A673 (cell line): Measurements from ENCODE around the gene EPC1. TPM values are rescaled to one million over a fixed set of nuclear protein-coding genes. Genes with fewer than 3 reads are reported as not detected.

Source experiments
- BruUV-seq: library from RNA; stranded (reverse); fragments of 400-500 nt; replicated peaks from 2 replicates; lab custom pipeline; 2021; lab: Mats Ljungman, UMichigan
- CTCF ChIA-PET: fragments of 300-600 bp; sonication (Branson Sonifier 250); formaldehyde crosslinking; loops from one replicate; lab custom pipeline; 2022; ENCODE audit warnings: antibody characterized with exemption; lab: Charles Lee
- POLR2A ChIA-PET: fragments of 300-600 bp; sonication (Branson Sonifier 250); formaldehyde crosslinking; loops from one replicate; lab custom pipeline; 2022; ENCODE audit warnings: antibody characterized with exemption; ENCODE audit not compliant: low non-redundant PET; lab: Charles Lee
- DNase-seq: peaks from one replicate; pipeline ENCODE4 v3.0.0-alpha.2; 2015; ENCODE audit warnings: low spot score
- H3K27ac ChIP-seq: fragments of 200-600 bp; sonication (generic); 2 replicates; pipeline ENCODE4 v1.5.1; 2016; ENCODE audit warnings: mixed run types, low read depth, mild to moderate bottlenecking, mixed read lengths, antibody characterized with exemption, low read length; ENCODE audit not compliant: poor library complexity, severe bottlenecking
- H3K27me3 ChIP-seq: fragments of 200-600 bp; sonication (generic); replicated peaks from 2 replicates; pipeline ENCODE4 v1.6.1; 2017; ENCODE audit warnings: mixed run types, low read depth, mild to moderate bottlenecking, mixed read lengths, antibody characterized with exemption, low read length; ENCODE audit not compliant: insufficient read depth, poor library complexity
- H3K36me3 ChIP-seq: fragments of 200-600 bp; sonication (generic); 2 replicates; pipeline ENCODE4 v1.6.1; 2016; ENCODE audit warnings: mixed run types, mild to moderate bottlenecking, mixed read lengths, antibody characterized with exemption, low read length; ENCODE audit not compliant: insufficient read depth, poor library complexity, severe bottlenecking
- H3K4me1 ChIP-seq: fragments of 200-600 bp; sonication (generic); 2 replicates; pipeline ENCODE4 v1.6.1; 2017; ENCODE audit warnings: mixed run types, mild to moderate bottlenecking, mixed read lengths, antibody characterized with exemption, low read length; ENCODE audit not compliant: insufficient read depth, poor library complexity, severe bottlenecking
- H3K4me3 ChIP-seq: fragments of 200-600 bp; sonication (generic); 2 replicates; pipeline ENCODE4 v1.5.1; 2016; ENCODE audit warnings: low read depth, mixed run types, mild to moderate bottlenecking, mixed read lengths, low read length; ENCODE audit not compliant: poor library complexity, severe bottlenecking
- H3K9me3 ChIP-seq: fragments of 200-600 bp; sonication (generic); 2 replicates; pipeline ENCODE4 v1.6.1; 2016; ENCODE audit warnings: mixed run types, low read depth, mild to moderate bottlenecking, mixed read lengths, antibody characterized with exemption, low read length; ENCODE audit not compliant: poor library complexity, severe bottlenecking
- CTCF ChIP-seq: fragments of 300-800, 200-600 bp; sonication (generic); conservative IDR thresholded peaks from 2 replicates; pipeline ENCODE4 v1.5.1; 2017; ENCODE audit warnings: low read depth, mild to moderate bottlenecking, antibody characterized with exemption, low read length, moderate library complexity, mixed read lengths
- EZH2 ChIP-seq: fragments of 200-600 bp; sonication (generic); IDR thresholded peaks from 2 replicates; pipeline ENCODE4 v1.6.1; 2017; ENCODE audit warnings: borderline replicate concordance, low read depth, mild to moderate bottlenecking, mixed read lengths, antibody characterized with exemption, low read length; ENCODE audit not compliant: poor library complexity, severe bottlenecking
- intact Hi-C: fragments of 100-400 bp; cut with micrococcal nuclease; formaldehyde crosslinking; loops from one replicate; pipeline ENCODE4 v1.10.0; 2022; ENCODE audit not compliant: unreplicated experiment
- total RNA-seq: library from RNA; stranded (reverse); gene quantifications from 2 replicates; pipeline ENCODE4 v1.2.3, GENCODE V29; 2021

The EPC1 gene
- total RNA-seq, 1 experiment from 2014 or later, result 75.8 TPM

DNA sequence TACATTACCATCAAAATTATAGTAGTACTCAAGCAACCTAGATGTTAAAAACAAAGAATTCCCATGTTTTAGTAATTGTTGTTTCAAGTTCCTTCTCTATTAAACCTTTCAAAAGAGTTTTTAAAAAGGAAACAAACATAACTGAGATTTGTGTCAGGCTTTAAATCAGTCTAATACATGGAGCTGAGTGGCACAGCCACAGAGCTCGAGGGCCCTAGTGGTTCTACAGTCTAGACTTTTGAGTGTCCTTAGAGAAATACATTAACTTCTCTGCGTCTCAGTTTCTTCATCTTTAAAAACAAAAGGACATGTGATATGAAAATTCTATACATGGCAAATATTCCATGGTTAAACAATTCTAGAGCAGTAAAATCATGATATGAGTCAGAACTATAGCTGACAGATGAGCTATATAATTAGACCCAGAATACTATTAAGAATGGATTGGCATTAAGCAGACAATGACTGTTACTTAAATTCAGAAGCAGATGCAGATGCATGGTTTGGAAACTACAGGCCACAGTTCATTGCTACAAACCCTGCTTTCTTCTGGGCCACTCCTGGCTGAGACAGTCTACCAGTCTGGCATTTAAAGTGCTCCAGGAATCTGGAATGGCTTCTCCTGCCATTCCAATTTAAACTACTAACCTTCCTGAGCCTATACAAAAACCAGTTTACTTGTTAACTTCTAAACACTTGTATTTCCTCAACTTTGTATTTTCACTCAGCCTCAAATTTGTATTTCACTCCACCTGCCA lies 77.4 kb downstream of the EPC1 start:
- DNase-seq, result no peak
- TF ChIP-seq EZH2, result no peak
- no peak for TF ChIP-seq CTCF
- Histone ChIP-seq H3K27ac (peak overlapping the region; percentile 4), H3K27me3 (no peaks in the 10 kb centered on the region), H3K4me3 (no peak overlapping the region), H3K4me1 (no peaks in the 10 kb centered on the region), H3K9me3 (no peaks in the 10 kb centered on the region), H3K36me3 (peaks cover 77% of the 10 kb centered on the region)
- ChIA-PET POLR2A (interaction anchor here (0.5 kb wide), 1 partner anchor 716 kb away, joined by 12 read pairs; no protein-coding TSS in a partner anchor), CTCF (no interaction called here)
- no TSS peak for BruUV-seq
- intact Hi-C loops, result no loop called here

DNA sequence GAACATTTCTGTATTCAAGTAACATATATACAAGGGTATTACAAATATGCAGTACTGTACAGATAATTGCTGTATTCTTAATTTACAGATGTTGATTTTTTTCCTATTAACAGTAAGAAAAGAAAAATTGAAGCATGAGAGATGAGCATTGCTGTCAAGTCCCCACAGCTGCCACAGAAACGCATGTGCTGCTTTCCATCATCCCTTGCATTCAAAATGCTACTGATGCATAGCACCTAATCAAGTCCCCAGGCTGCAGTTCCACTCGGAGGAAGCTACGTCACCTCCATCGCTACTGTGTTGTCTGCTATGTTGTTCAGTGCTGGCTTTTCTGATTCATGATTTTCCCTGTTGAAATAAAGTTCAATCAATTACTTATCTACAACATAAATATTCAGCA lies 78.2 kb downstream of the EPC1 start:
- ChIA-PET CTCF (no interaction called here), POLR2A (no interaction called here)
- DNase-seq, result no peak
- intact Hi-C loops, result no loop called here
- no TSS peak for BruUV-seq
- Histone ChIP-seq H3K4me3 (no peak overlapping the region), H3K36me3 (peaks cover 70% of the 10 kb centered on the region), H3K27me3 (no peaks in the 10 kb centered on the region), H3K9me3 (no peaks in the 10 kb centered on the region), H3K27ac (no peak overlapping the region), H3K4me1 (no peaks in the 10 kb centered on the region)
- TF ChIP-seq CTCF (no peak), EZH2 (no peak)

GRCh38 chr10:32266979-32267378 lies 80.0 kb downstream of the EPC1 start:
- no TSS peak for BruUV-seq
- no peaks in the 10 kb centered on the region for H3K9me3 ChIP-seq
- POLR2A ChIA-PET, result no interaction called here
- intact Hi-C loops, result no loop called here
- H3K4me1 ChIP-seq, result no peaks in the 10 kb centered on the region
- TF ChIP-seq CTCF, result no peak
- TF ChIP-seq EZH2, result no peak
- DNase-seq, result no peak
- H3K27me3 ChIP-seq, result no peaks in the 10 kb centered on the region
- no peak overlapping the region for H3K4me3 ChIP-seq
- H3K36me3 ChIP-seq, result peaks cover 52% of the 10 kb centered on the region
- peak overlapping the region; percentile 11 for H3K27ac ChIP-seq
- CTCF ChIA-PET, result no interaction called here
